ENCODE results near the gene PPIA.

DNA sequence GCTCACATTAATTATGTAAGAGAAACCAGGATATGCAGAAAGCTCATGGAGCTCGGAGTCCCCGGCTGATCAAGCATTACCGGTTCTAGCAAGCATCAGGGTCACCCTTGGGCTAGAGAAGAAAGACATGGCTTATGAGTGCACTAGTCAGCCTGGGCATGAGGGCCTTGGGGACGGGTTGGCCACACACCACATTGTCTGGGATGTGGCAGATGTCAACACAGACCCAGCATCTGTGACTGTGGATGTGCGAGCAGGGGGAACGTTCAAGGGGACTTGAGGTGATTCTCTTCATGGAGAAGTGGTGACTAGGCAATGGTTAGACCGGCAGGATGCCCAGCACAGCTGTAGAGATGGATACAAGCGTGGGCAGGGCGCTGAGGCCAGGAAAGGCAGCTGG, 34.2 kb upstream of the PPIA start:
- no peak for TF ChIP-seq POLR2A (IDR thresholded peaks at IDR 0.05; ENCODE audit: low read length)
- TF ChIP-seq GATA1 (IDR thresholded peaks at IDR 0.05; ENCODE audit: low read depth, low read length): no peak

Measured in erythroblast (primary cell).